Activated T-cell treated with anti-CD3 and anti-CD28 coated beads for 4 hours (primary cell): ENCODE measurements around the gene MYLK4.
"Not testable (repeated sequence)": the region's sequence is repeated elsewhere in the genome, so short reads cannot be mapped to it uniquely, and the experiment has no call there.

Experiments
- DNase-seq: peaks from one replicate; pipeline ENCODE4 v3.0.0-alpha.2; 2020

Gene MYLK4

DNA sequence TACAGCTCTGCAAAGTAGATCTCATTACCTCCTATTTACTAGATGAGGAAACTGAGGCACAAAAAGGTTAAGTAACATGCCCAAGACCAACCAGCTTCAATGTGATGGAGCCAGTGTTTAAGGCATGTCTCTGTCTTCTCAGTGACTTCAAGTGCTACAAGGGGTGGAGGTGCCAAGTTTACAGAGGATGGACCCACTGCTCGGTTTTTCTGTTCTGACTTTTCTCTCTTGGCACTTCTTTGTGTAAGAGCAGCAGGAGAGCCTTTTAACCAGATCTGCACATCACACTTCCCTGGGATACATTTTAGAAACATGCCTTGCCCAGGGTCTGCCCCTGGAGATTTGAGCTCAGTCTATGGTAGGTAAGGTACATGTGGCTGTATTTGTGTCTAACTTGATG is 24.3 kb upstream of the MYLK4 start:
- no peak for DNase-seq

DNA sequence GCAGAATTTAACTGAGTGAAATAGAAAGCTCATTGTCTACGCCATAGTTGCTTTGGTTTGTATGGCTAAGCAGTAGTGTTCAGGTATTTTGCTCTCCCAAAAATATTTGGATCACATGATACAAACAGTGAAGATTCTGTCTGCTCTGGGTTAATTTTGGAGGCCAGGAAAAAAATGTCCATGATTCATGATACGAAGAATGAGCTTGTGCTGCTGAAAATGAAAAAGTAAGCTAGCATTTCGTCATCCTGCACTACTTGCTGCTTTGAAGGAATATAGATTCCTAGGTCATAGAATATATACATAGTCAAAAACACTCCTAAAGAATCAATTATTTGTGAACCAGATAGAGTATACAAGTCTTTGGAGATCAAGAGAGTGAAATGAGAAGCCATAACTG is 22.7 kb upstream of the MYLK4 start:
- no peak for DNase-seq

DNA sequence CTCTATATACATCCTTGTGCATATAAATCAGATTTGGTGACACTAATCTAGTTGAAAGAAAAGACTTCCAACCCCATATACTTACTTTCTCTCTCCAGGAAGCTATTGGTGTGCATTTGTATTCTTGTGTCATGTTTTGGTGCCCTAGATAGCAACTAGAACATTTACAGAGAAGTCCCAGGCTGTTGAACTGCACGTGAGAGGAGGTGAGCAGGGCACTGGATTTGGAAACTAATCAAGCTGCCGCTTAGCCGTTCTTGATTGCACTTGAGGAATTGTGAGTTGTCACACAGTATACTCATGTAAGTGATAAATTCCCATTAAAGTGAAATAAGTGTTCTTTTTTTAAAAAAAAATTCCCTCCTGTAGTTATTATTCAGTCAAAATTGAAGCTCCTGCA is 22.1 kb upstream of the MYLK4 start:
- DNase-seq = no peak

DNA sequence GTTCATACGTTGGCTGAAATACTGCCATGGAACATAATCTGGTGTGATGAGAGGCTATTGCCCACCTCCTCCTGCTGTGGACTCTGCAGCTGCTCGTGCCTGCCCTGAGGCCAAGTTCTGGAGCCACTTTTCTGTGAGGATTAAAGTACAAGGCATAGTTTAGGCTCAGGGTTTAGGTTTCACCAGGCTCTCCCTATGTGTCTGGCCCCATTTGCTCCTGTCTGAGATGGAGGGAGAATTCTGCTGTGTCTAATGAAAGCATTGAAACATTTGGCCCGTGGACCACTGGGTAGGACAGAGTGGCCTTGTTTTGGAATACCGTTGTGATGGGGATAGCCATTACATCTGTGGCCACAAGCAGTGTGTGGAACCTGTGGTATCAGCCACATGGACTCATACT is 20.4 kb upstream of the MYLK4 start:
- no peak for DNase-seq

DNA sequence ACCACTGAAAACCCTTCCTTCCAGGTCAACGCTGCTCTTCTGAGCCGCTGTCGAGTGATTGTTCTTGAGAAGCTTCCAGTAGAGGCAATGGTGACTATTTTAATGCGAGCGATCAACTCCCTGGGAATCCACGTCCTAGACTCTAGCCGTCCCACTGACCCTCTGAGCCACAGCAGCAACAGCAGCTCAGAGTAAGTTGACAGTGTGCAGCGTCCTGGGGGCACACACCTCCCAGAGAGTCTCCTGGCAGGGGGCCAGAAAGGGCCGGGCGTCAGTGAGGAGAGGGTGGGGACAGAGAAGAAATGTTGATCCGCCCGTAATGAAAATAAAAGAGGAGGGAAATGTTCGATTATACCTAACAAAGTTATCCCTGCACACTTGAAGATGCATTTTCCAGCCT is 19.4 kb upstream of the MYLK4 start:
- DNase-seq = no peak

DNA sequence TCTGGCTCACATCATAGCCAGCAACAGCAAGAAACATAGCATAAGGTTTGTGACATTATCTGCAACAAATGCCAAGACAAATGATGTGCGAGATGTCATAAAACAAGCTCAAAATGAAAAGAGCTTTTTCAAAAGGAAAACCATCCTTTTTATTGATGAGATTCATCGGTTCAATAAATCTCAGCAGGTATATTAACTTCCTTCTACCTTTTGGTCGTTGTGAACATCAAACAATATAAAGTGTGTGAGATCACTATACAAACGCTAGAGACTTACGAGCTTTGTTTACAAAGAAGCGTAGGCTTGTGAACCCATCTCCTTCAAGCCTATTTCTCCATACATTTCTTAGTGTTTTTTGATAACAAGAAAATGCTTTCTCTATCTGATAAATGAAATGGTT is 18.0 kb upstream of the MYLK4 start:
- no peak for DNase-seq

DNA sequence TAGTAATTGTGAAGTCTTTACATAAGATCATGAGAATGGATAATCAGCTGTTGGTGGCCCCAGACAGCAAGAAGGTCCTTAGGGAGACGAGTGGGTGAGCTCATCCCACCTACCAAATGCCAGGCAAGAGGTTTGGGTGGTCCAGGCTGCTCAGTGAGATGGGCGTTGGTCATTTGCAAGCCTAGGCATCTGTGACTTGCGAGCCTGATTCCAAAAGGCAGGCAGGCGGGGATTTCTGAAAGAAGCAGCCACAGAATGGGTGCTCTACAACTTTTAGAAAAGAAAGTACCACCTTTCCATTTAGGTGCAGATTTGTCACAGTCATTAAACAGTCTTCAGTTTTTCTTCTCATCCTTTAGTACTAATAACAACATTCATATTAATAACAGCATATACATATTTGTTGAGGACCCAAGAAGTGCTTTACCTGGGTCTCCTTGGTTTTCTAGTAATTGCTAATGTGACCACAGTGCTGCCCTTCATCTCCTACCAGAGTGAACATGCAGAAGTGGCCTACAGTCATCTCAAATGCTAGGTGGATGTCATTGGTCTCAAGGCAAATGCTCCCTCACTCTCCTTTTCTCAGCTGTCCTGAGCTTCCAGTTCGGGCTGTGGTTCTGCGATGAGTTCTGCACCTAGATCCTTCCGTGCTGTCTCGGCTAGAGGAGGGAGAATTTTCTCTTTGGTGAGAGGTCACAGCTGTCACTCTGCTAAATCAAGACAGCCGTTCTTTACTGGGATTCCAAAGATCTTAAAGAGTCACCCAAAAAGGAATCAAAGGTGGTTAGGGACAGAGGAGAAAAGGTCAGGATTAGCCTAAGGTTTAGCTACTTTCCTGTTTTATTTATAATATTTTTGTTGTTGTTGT is 17.2 kb upstream of the MYLK4 start:
- no peak for DNase-seq

DNA sequence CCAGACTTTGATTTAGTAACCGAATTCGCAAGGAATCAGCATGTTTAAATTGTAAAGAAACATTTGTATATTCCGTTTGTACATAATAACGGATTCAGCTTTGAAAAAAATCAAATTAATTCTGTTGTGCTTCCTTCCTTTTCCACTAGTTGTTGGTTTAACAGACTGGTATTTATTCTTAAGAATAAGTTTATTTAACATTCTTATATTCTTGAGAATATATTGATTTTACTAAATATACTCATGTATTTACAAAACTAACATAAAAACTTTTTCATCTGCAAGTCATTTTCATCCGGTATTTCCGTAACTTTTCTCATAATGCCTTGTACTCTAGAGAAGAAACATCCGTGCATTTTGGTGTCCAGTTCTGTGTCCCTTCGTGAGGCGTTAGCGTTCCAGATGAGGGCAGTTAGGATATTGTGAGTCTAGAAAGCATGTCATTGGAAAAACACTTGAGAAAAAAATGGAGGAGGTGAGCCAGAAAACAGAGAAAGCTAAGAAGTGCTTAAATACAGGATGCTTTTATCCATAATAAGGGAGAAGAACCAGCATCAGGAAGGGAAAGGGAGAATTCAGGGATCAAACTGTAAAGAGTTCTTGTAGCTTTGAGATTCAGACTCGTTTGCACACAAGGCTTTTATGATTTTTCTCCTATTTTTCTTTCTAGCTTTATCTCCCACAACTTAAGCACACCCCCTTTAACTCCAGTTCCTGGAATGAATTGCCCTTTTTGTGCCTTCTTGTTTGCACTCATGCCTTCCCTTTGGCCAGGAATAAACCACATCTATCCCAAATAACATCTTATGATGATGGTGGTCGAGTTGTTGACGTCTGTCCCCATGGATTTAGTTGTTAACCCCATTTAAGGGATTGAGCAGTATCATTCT is 16.3 kb upstream of the MYLK4 start:
- no peak for DNase-seq

DNA sequence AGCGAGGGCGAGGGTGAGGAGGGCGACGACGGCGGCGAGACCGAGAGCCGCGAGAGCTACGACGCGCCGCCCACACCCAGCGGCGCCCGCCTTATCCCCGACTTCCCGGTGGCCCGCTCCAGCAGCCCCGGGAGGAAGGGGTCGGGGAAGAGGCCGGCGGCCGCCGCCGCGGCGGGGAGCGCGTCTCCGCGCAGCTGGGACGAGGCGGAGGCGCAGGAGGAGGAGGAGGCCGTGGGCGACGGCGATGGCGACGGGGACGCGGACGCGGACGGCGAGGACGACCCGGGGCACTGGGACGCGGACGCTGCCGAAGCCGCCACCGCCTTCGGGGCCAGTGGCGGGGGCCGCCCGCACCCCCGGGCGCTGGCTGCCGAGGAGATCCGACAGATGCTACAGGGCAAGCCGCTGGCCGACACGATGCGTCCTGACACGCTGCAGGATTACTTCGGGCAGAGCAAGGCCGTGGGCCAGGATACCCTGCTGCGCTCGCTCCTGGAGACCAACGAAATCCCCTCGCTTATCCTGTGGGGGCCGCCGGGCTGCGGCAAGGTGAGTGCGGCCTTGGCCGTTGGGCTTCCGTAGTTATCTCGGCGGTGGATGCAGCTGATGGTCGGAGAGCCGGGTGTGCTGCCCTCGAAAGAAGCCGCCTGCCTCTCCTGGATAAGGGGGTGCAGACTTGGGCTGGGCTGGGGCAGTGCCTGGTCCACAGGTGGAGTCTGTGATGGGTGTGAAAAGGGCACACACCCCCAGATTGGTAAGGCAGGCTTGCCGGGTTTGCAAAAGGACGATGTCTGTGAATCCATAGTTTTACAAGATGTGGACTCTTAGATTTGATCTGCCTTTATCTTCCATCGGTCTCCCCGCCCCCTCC is 15.4 kb upstream of the MYLK4 start:
- DNase-seq = no peak

DNA sequence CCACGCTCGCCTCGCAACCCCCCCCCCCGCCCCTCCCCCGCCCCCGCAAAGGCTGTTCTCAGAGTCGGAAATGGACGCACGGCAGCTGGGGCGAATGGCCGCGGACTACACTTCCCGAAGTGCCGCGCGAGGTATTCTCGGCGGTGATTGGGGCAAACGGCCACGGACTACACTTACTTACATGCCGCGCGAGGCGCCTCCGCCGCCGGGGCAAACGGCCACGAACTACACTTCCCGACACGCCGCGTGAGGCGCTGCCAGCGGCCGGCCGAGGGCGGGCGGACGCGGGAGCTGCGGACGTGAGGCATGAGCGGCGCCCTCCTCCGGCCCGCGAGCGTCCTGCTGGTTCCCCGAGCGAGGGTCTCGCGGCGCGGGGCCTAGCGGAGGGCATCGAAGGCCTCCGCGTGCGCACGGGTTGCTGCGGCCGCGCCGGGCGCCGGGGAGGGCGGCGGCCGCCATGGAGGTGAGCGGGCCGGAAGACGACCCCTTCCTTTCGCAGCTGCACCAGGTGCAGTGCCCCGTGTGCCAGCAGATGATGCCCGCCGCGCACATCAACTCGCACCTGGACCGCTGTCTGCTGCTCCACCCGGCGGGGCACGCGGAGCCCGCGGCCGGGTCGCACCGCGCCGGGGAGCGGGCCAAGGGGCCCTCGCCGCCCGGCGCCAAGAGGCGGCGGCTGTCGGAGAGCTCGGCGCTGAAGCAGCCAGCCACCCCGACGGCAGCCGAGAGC is 14.6 kb upstream of the MYLK4 start, which contains the start of gene WRNIP1:
Gene WRNIP1 (plus strand): TSS at position 228 of the 730 bp plus-strand sequence. CDS start 230 bp downstream, at position 458.
- peak; percentile 91 for DNase-seq

DNA sequence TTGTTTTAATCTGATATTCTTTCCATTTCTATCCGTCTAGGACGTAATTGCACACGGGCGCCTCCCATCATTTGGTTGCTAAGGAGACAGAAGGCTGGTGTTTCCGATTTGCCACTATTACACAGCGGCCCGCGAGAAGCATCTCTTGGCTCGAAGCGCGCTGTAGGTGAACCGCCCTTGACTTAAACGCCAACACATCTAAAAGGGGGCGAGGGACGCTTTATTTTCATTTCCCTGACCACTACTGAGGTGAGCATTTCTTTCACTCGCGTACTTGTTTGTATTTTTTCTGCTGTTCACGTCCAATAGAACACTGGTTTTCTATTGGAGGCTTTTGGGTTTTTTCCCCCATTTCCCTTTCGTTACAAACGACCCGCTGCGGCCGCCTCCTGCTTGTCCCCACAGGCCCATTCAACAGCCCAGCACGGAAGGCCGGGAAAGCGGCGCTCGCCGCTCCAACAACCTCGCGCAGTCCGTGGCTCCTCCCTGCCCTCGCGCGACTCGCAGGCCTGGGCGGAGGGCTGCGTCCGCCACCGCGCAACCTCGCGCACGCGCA is 14.0 kb upstream of the MYLK4 start:
- peak; percentile 49 for DNase-seq

DNA sequence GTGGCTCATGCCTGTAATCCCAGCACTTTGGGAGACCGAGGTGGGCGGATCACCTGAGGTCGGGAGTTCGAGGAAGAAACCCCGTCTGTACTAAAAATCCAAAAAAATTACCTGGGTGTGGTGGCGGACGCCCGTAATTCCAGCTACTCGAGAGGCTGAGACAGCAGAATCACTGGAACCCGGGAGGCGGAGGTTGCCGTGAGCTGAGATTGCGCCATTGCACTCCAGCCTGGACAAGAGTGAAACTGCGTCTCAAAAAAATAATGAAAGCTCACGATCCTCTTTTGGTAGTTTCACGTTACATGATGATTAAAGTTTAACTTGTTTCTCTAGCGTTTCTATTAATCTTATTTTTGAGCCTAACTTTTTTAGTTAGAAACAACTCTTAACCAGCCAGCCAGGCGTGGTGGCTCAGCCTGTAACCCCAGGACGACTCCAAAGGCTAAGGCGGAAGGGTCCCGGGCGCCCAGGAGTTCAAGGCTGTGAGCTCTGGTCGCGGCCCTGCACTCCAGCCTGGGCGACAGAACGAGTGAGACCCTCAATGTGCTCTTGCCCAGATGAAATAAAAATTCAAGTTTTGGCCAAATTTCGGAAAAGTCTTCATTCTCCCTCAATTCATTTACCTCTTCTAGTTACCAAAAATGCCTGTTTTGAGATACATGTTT is 13.3 kb upstream of the MYLK4 start:
- DNase-seq = no peak

DNA sequence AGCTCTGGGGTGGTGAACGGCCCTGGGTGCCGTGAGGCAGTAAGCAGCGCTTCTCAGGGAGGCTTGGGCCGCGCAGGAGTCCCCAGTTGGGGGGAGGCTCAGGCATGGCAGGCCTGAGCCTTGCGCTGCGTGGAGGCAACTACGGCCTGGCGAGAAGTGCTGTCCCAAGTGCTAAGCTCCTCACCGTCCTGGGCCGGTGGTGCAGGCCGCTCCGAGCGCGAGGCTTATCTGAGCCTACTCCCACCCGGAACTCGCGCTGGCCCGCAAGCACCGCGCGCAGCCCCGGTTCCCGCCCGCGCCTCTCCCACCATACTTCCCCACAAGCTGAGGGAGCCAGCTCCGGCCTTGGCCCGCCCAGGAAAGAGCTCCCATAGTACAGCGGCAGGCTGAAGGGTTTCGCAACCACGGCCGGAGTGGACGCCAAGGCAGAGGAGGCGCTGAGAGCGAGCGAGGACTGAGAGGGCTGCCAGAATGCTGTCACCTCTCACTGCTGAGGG is 12.7 kb upstream of the MYLK4 start:
- DNase-seq = no peak

DNA sequence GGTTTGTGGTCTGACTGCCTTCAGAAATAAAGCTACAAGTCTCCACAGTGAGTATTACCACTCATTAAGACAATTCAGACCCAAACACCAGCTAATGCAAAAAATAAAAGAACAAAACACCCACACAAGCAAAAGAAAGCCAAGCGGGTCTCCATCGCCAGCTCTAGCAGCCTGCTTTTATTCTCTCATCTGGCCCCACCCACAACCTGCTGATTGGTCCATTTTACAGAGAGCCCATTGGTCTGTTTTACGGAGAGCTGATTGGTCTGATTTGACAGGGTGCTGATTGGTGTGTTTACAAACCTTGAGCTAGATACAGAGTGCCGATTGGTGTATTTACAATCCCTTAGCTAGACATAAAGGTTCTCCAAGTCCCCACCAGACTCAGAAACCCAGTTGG is 12.1 kb upstream of the MYLK4 start:
- DNase-seq = not testable (repeated sequence)

DNA sequence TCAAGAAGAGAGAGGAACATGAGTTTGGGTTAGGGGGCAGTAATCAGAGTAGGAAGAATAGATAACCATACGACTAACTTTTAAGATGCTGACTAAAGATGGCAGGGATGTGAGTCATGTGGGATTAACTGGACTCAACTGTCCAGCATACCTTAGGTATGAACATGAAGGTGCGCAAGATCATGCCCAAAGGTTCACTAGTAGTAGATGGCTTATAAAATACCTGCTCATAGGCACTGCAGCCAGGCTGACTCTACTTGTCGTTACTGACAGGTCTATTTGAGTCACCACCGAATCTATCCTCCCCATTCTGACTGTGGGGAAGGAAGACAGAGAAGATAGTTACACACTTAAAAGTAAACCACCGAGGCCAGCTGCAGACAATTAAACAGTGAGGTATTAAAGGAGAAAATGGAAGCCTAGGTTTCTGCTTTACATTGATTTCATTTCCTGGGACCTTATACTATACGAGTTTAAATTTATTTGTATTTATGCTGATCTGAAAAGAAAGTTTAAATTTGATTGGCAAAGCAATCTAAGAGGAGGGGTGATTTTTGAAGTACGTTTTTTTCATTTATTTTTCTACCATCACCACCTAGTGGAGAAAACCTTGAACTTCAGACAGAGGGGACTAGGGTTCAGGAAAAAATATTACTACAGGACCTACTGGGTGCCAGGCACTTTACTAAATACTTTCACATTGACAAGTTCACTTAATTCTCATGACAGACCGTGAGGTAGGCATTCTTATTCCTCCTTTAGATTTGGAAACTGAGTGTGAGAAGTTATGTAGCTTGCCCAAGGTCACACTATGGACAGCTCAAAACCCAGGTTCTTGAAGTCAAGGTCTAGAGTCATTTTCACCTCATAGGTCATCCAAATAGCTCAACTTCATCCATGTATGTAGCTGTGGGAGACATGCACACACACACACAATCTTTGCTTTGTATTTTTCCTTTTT is 10.4 kb upstream of the MYLK4 start:
- DNase-seq = no peak

DNA sequence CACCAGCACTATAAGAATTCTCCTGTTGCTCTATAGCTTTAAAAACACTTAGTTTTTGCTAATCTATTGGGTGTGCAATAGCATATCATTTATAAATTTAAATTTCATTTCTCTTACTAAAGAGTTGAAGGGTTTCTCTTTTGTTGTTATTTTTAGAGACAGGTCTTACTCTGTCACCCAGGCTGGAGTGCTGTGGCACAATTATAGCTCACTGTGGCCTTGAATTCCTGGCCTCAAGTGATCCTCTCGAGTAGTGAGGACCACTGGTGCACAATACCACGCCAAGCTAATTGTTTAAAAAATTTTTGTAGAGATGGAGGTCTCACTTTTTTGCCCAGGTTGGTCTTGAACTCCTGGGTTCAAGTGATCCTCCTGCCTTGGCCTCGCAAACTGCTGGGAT is 8.3 kb upstream of the MYLK4 start:
- no peak for DNase-seq

DNA sequence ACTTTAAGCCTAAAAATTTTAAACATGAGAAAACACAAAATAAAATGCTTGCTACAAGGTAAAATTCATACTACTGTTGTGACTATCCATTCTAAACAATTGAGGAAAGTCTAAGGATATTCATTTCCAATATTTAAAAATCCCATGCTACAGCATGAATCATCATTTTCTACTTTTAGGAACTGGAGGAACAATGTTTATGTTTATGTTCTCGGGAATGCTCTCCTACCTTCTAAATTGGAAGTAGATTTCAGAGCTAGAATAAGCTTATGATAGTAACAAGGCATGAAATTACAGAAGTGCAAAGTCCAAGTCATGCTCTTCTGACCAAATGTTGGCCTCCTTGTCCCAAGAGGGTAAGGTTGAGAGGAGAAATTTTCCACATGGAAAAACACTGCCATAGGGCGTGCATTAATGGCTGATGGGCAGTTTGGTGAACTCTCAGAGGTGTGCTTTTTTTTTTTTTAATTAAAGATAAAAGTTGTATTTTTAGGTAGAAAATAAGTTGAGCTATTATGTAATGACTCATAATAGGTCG is 6.0 kb upstream of the MYLK4 start:
- DNase-seq = no peak

DNA sequence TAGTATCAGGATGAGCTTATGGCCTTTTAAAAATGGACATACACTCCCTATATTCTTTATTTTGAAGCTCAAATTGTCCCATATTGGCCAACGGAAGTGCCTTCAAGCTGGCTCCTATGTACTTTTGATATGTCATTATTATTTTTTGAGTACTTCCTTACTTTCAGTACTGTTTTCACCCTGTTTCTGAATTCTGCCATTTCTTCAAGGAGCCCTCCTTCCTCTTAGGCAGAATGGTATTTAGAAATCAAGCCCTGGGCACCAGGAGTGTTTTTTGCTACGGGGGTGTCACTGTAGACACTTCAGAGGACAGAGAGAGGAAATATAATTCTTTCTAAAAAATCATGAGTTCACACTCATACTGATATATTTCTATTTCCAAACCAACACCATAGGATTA is 5.5 kb upstream of the MYLK4 start:
- no peak for DNase-seq

DNA sequence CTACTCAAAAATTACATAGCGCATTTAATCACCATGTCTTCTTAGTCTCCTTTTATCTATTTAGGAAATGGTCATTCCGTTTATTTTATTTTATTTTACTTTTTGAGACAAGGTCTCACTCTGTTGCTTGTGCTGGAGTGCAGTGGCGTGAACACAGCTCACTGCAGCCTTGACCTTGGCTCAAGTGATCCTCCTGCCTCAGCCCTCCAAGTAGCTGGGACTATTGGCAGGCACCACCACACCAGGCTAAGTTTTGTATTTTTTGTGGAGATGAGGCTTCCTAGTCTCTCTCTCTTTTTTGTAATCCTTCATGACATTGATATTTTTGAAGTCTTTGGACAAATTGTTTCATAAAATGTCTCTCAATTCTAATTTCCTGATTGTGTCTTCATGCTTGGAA is 4.7 kb upstream of the MYLK4 start:
- DNase-seq = no peak

DNA sequence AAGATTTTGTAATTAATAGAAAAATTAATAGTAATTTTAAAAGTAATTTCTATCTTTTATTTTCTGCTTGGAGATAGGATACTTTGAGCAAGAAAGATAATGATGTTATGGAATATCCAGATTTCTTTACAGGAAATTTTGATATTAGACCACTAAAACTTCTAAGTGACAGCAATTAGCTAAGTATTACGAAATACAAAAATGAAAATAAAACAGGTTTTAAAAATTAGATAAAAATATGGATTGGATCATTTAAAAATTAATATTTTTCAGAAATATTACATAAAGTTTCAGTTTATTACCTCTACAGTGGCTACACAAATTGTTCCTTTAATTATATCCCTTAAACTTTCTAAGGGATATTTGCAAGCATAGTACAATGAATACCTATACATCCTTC is 4.2 kb upstream of the MYLK4 start:
- DNase-seq = no peak
